ENCODE results near the gene ARAF.

DNA sequence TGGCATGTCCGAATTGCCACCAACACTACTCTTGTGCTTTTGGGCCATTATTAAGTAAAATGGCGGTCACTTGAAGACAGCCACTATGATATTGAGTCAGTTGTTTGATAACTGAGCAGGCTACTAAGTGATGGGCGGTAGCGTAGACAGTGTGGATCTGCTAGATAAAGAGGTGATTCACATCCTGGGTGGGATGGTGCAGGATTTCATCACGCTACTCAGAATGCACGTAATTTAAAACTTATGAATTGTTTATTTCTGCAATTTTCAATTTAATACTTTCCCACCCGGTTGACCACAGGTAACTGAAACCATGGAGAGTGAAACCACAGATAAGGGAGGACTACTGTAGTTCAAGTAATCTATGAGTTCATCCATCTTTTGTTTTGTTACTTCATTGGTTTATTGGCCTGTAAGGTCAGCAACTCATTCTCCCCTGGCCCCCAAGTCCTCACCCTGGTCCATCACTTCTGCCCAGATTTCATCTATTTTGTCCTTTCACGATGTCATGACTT, 2.9 kb downstream of the ARAF start:
- TF ChIP-seq, protein P1, sequence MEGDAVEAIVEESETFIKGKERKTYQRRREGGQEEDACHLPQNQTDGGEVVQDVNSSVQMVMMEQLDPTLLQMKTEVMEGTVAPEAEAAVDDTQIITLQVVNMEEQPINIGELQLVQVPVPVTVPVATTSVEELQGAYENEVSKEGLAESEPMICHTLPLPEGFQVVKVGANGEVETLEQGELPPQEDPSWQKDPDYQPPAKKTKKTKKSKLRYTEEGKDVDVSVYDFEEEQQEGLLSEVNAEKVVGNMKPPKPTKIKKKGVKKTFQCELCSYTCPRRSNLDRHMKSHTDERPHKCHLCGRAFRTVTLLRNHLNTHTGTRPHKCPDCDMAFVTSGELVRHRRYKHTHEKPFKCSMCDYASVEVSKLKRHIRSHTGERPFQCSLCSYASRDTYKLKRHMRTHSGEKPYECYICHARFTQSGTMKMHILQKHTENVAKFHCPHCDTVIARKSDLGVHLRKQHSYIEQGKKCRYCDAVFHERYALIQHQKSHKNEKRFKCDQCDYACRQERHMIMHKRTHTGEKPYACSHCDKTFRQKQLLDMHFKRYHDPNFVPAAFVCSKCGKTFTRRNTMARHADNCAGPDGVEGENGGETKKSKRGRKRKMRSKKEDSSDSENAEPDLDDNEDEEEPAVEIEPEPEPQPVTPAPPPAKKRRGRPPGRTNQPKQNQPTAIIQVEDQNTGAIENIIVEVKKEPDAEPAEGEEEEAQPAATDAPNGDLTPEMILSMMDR (IDR thresholded peaks at IDR 0.05; ENCODE audit: control extremely low read depth in 1 of 3, insufficient read depth in 1 of 3, low read depth in 1 of 3, low read length in 3 of 3): no peak
- TF ChIP-seq POLR2AphosphoS5 (IDR thresholded peaks at IDR 0.05; ENCODE audit: low read depth, low read length) (no peak), RFX5 (IDR thresholded peaks at IDR 0.05; ENCODE audit: borderline replicate concordance, low read depth, low read length) (no peak), POLR2A (IDR thresholded peaks at IDR 0.05; ENCODE audit: control extremely low read depth in 1 of 2, low read depth in 2 of 2, low read length in 2 of 2) (no peak), MAFK (IDR thresholded peaks at IDR 0.05; ENCODE audit: low read depth, low read length) (no peak), RAD21 (IDR thresholded peaks at IDR 0.05 in 1 of 2, conservative IDR thresholded peaks at IDR 0.05 in 1 of 2; ENCODE audit: low read depth in 2 of 2, low read length in 2 of 2) (no peak), EZH2 (IDR thresholded peaks at IDR 0.05; ENCODE audit: low read depth, low read length, severe bottlenecking) (no peak), SIN3A (conservative IDR thresholded peaks at IDR 0.05 in 1 of 2, IDR thresholded peaks at IDR 0.05 in 1 of 2; ENCODE audit: low read depth in 1 of 2, low read length in 2 of 2) (no peak), JUN (IDR thresholded peaks at IDR 0.05; ENCODE audit: low read depth, low read length) (no peak)
- TF ChIP-seq, protein P2, sequence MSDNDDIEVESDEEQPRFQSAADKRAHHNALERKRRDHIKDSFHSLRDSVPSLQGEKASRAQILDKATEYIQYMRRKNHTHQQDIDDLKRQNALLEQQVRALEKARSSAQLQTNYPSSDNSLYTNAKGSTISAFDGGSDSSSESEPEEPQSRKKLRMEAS (IDR thresholded peaks at IDR 0.05): no peak

Data from H1 (cell line).